ENCODE measurements around the gene LYZL1.
"Not testable (repeated sequence)": the region's sequence is repeated elsewhere in the genome, so short reads cannot be mapped to it uniquely, and the experiment has no call there.

The LYZL1 gene

GRCh38 chr10:29288906-29289305 is at the start of gene LYZL1:
LYZL1 (plus strand) TSS chr10:29289070; CDS start chr10:29291868, 2,798 bp downstream.
- in situ Hi-C loops (cut with MboI; ENCODE audit: low sequenced_read_pairs) = not testable (repeated sequence)

- in situ Hi-C loops (cut with MboI; ENCODE audit: low sequenced_read_pairs) = no loop called here
Measured at GRCh38 chr10:29239569-29240472, 49.0 kb upstream of the LYZL1 start.

- in situ Hi-C loops (cut with MboI; ENCODE audit: low sequenced_read_pairs) = no loop called here
Measured at GRCh38 chr10:29240986-29241660, 47.7 kb upstream of the LYZL1 start.

- in situ Hi-C loops (cut with MboI; ENCODE audit: low sequenced_read_pairs) = no loop called here
Measured at GRCh38 chr10:29241925-29242324, 46.9 kb upstream of the LYZL1 start.

GRCh38 chr10:29243066-29243465 is 45.8 kb upstream of the LYZL1 start:
- in situ Hi-C loops (cut with MboI; ENCODE audit: low sequenced_read_pairs) = no loop called here

- in situ Hi-C loops (cut with MboI; ENCODE audit: low sequenced_read_pairs) = no loop called here
Measured at GRCh38 chr10:29243750-29244149, 45.1 kb upstream of the LYZL1 start.

- in situ Hi-C loops (cut with MboI; ENCODE audit: low sequenced_read_pairs) = no loop called here
Measured at GRCh38 chr10:29244978-29245377, 43.9 kb upstream of the LYZL1 start.

- in situ Hi-C loops (cut with MboI; ENCODE audit: low sequenced_read_pairs) = no loop called here
Measured at GRCh38 chr10:29245476-29245875, 43.4 kb upstream of the LYZL1 start.

- in situ Hi-C loops (cut with MboI; ENCODE audit: low sequenced_read_pairs) = no loop called here
Measured at GRCh38 chr10:29246449-29246848, 42.4 kb upstream of the LYZL1 start.

GRCh38 chr10:29248158-29248557 is 40.7 kb upstream of the LYZL1 start:
- in situ Hi-C loops (cut with MboI; ENCODE audit: low sequenced_read_pairs) = no loop called here

- in situ Hi-C loops (cut with MboI; ENCODE audit: low sequenced_read_pairs) = no loop called here
Measured at GRCh38 chr10:29249018-29249417, 39.9 kb upstream of the LYZL1 start.

GRCh38 chr10:29250066-29250465 is 38.8 kb upstream of the LYZL1 start:
- in situ Hi-C loops (cut with MboI; ENCODE audit: low sequenced_read_pairs) = no loop called here

- in situ Hi-C loops (cut with MboI; ENCODE audit: low sequenced_read_pairs) = no loop called here
Measured at GRCh38 chr10:29252811-29253689, 35.8 kb upstream of the LYZL1 start.

- in situ Hi-C loops (cut with MboI; ENCODE audit: low sequenced_read_pairs) = no loop called here
Measured at GRCh38 chr10:29253690-29254029, 35.2 kb upstream of the LYZL1 start.

GRCh38 chr10:29254123-29255046 is 34.5 kb upstream of the LYZL1 start:
- in situ Hi-C loops (cut with MboI; ENCODE audit: low sequenced_read_pairs) = no loop called here

GRCh38 chr10:29255104-29255503 is 33.8 kb upstream of the LYZL1 start:
- in situ Hi-C loops (cut with MboI; ENCODE audit: low sequenced_read_pairs) = no loop called here

GRCh38 chr10:29256019-29256418 is 32.9 kb upstream of the LYZL1 start:
- in situ Hi-C loops (cut with MboI; ENCODE audit: low sequenced_read_pairs) = no loop called here

- in situ Hi-C loops (cut with MboI; ENCODE audit: low sequenced_read_pairs) = no loop called here
Measured at GRCh38 chr10:29256586-29256985, 32.3 kb upstream of the LYZL1 start.

GRCh38 chr10:29257106-29257783 is 31.6 kb upstream of the LYZL1 start:
- in situ Hi-C loops (cut with MboI; ENCODE audit: low sequenced_read_pairs) = no loop called here

GRCh38 chr10:29257784-29258135 is 31.1 kb upstream of the LYZL1 start:
- in situ Hi-C loops (cut with MboI; ENCODE audit: low sequenced_read_pairs) = no loop called here

Measured in HL-60/S4 treated with phorbol 12-myristate 13-acetate at 8.2 ng/mL for 4 days and 3 days (cell line).